WTC11 (cell line): ENCODE measurements around the gene BASP1.

Experiments
- ETV6 ChIP-seq: sonication (generic); formaldehyde crosslinking; IDR thresholded peaks from 2 replicates; pipeline ENCODE4 v1.8.1; 2022; ENCODE audit warnings: mild to moderate bottlenecking, missing genetic modification reagents
- FOXK1 ChIP-seq: sonication (generic); formaldehyde crosslinking; IDR thresholded peaks from 2 replicates; pipeline ENCODE4 v1.8.0; 2022; ENCODE audit warnings: mild to moderate bottlenecking, moderate library complexity, missing genetic modification reagents
- FOXP1 ChIP-seq: sonication (generic); formaldehyde crosslinking; IDR thresholded peaks from 2 replicates; pipeline ENCODE4 v1.8.0; 2022; ENCODE audit warnings: missing genetic modification reagents, mild to moderate bottlenecking, moderate library complexity, borderline replicate concordance
- IRF1 ChIP-seq: sonication (generic); formaldehyde crosslinking; IDR thresholded peaks from 2 replicates; pipeline ENCODE4 v1.8.0; 2023; ENCODE audit warnings: missing genetic modification reagents
- JAZF1 ChIP-seq: fragments of 250-450 bp; sonication (Bioruptor Pico); IDR thresholded peaks from 2 replicates; pipeline ENCODE4 v1.9.0; 2021; ENCODE audit warnings: moderate library complexity, mild to moderate bottlenecking, inconsistent platforms
- ZNF263 ChIP-seq: sonication (generic); formaldehyde crosslinking; IDR thresholded peaks from 2 replicates; pipeline ENCODE4 v1.8.1; 2022; ENCODE audit warnings: low read depth, mild to moderate bottlenecking, moderate library complexity, missing genetic modification reagents
- ZNF423 ChIP-seq: fragments of 250-450 bp; sonication (Bioruptor Pico); IDR thresholded peaks from 2 replicates; pipeline ENCODE4 v2.1.2; 2022; ENCODE audit warnings: mild to moderate bottlenecking, moderate library complexity
- TF ChIP-seq, protein P1 (sequence below): sonication (generic); formaldehyde crosslinking; conservative IDR thresholded peaks from 2 replicates; pipeline ENCODE4 v1.8.1; 2023; ENCODE audit warnings: mild to moderate bottlenecking, low read depth, missing genetic modification reagents, moderate library complexity
- TF ChIP-seq, protein P2 (sequence below): sonication (generic); formaldehyde crosslinking; IDR thresholded peaks from 2 replicates; pipeline ENCODE4 v1.8.0; 2022; ENCODE audit warnings: mild to moderate bottlenecking, missing genetic modification reagents
- TF ChIP-seq, protein P3 (sequence below): sonication (generic); formaldehyde crosslinking; IDR thresholded peaks from 2 replicates; pipeline ENCODE4 v1.8.1; 2022; ENCODE audit warnings: low read depth, missing genetic modification reagents, borderline replicate concordance
- TF ChIP-seq, protein P4 (sequence below): fragments of 200-600 bp; IDR thresholded peaks from 2 replicates; pipeline ENCODE4 v1.8.0; 2022; ENCODE audit warnings: antibody characterized with exemption

- TF ChIP-seq, protein P1, sequence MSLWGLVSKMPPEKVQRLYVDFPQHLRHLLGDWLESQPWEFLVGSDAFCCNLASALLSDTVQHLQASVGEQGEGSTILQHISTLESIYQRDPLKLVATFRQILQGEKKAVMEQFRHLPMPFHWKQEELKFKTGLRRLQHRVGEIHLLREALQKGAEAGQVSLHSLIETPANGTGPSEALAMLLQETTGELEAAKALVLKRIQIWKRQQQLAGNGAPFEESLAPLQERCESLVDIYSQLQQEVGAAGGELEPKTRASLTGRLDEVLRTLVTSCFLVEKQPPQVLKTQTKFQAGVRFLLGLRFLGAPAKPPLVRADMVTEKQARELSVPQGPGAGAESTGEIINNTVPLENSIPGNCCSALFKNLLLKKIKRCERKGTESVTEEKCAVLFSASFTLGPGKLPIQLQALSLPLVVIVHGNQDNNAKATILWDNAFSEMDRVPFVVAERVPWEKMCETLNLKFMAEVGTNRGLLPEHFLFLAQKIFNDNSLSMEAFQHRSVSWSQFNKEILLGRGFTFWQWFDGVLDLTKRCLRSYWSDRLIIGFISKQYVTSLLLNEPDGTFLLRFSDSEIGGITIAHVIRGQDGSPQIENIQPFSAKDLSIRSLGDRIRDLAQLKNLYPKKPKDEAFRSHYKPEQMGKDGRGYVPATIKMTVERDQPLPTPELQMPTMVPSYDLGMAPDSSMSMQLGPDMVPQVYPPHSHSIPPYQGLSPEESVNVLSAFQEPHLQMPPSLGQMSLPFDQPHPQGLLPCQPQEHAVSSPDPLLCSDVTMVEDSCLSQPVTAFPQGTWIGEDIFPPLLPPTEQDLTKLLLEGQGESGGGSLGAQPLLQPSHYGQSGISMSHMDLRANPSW (CRISPR knock-in tag), result no peak
- TF ChIP-seq, protein P2, sequence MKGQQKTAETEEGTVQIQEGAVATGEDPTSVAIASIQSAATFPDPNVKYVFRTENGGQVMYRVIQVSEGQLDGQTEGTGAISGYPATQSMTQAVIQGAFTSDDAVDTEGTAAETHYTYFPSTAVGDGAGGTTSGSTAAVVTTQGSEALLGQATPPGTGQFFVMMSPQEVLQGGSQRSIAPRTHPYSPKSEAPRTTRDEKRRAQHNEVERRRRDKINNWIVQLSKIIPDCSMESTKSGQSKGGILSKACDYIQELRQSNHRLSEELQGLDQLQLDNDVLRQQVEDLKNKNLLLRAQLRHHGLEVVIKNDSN (CRISPR knock-in tag), result no peak
- TF ChIP-seq, protein P3, sequence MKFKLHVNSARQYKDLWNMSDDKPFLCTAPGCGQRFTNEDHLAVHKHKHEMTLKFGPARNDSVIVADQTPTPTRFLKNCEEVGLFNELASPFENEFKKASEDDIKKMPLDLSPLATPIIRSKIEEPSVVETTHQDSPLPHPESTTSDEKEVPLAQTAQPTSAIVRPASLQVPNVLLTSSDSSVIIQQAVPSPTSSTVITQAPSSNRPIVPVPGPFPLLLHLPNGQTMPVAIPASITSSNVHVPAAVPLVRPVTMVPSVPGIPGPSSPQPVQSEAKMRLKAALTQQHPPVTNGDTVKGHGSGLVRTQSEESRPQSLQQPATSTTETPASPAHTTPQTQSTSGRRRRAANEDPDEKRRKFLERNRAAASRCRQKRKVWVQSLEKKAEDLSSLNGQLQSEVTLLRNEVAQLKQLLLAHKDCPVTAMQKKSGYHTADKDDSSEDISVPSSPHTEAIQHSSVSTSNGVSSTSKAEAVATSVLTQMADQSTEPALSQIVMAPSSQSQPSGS (CRISPR knock-in tag), result no peak
- no peak for TF ChIP-seq ETV6 (CRISPR knock-in tag)
- TF ChIP-seq FOXK1 (CRISPR knock-in tag), result no peak
- TF ChIP-seq ZNF423 (CRISPR knock-in tag), result no peak
- TF ChIP-seq, protein P4, sequence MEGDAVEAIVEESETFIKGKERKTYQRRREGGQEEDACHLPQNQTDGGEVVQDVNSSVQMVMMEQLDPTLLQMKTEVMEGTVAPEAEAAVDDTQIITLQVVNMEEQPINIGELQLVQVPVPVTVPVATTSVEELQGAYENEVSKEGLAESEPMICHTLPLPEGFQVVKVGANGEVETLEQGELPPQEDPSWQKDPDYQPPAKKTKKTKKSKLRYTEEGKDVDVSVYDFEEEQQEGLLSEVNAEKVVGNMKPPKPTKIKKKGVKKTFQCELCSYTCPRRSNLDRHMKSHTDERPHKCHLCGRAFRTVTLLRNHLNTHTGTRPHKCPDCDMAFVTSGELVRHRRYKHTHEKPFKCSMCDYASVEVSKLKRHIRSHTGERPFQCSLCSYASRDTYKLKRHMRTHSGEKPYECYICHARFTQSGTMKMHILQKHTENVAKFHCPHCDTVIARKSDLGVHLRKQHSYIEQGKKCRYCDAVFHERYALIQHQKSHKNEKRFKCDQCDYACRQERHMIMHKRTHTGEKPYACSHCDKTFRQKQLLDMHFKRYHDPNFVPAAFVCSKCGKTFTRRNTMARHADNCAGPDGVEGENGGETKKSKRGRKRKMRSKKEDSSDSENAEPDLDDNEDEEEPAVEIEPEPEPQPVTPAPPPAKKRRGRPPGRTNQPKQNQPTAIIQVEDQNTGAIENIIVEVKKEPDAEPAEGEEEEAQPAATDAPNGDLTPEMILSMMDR, result no peak
- no peak for TF ChIP-seq ZNF263 (CRISPR knock-in tag)
- no peak for TF ChIP-seq IRF1 (CRISPR knock-in tag)
- TF ChIP-seq FOXP1 (CRISPR knock-in tag), result no peak
- TF ChIP-seq JAZF1 (CRISPR knock-in tag), result no peak
These were observed 42.3 kb downstream of the BASP1 start for GRCh38 chr5:17259630-17260257.
